Smooth muscle cell (in vitro differentiated cells): Measurements from ENCODE around the gene LSM4. TPM values are rescaled to one million over a fixed set of nuclear protein-coding genes. Genes with fewer than 3 reads are reported as not detected.
A peak's percentile ranks its signal among the peaks of the same experiment; 100 is the strongest.

Source experiments
- DNase-seq: peaks from one replicate; lab custom pipeline; 2025; ENCODE audit not compliant: unreplicated experiment; lab: John Stamatoyannopoulos, UW
- H2AFZ ChIP-seq: fragments of 200-600 bp; sonication (generic); 2 replicates; pipeline ENCODE4 v1.6.0; 2016; ENCODE audit warnings: antibody characterized with exemption, low read depth, mild to moderate bottlenecking
- H3F3A ChIP-seq: fragments of 200-600 bp; sonication (generic); 2 replicates; pipeline ENCODE4 v1.6.0; 2017; ENCODE audit warnings: antibody characterized with exemption, low read depth
- H3K27ac ChIP-seq: fragments of 200-600 bp; sonication (generic); 2 replicates; pipeline ENCODE4 v1.5.1; 2016; ENCODE audit warnings: low read depth, mild to moderate bottlenecking
- H3K27me3 ChIP-seq: fragments of 200-600 bp; sonication (generic); 2 replicates; pipeline ENCODE4 v1.6.1; 2016; ENCODE audit warnings: low read depth, mild to moderate bottlenecking
- H3K36me3 ChIP-seq: fragments of 200-600 bp; sonication (generic); 2 replicates; pipeline ENCODE4 v1.5.1; 2016; ENCODE audit warnings: low read depth
- H3K4me1 ChIP-seq: fragments of 200-600 bp; sonication (generic); 2 replicates; pipeline ENCODE4 v1.5.1; 2016; ENCODE audit warnings: low read depth
- H3K4me2 ChIP-seq: fragments of 200-600 bp; sonication (generic); 2 replicates; pipeline ENCODE4 v1.6.0; 2016; ENCODE audit warnings: mild to moderate bottlenecking
- H3K4me3 ChIP-seq: fragments of 200-600 bp; sonication (generic); 2 replicates; pipeline ENCODE4 v1.5.1; 2016; ENCODE audit warnings: mild to moderate bottlenecking
- H3K79me2 ChIP-seq: fragments of 200-600 bp; sonication (generic); 2 replicates; pipeline ENCODE4 v1.6.0; 2016; ENCODE audit warnings: low read depth, mild to moderate bottlenecking
- H3K9ac ChIP-seq: fragments of 200-600 bp; sonication (generic); 2 replicates; pipeline ENCODE4 v1.6.0; 2016; ENCODE audit warnings: low read depth
- H3K9me3 ChIP-seq: fragments of 200-600 bp; sonication (generic); replicated peaks from 2 replicates; pipeline ENCODE4 v1.5.1; 2016; ENCODE audit warnings: low read depth
- H4K20me1 ChIP-seq: fragments of 200-600 bp; sonication (generic); 2 replicates; pipeline ENCODE4 v1.6.0; 2016; ENCODE audit warnings: low read depth
- WGBS: methylation state at CpG from one replicate; pipeline ENCODE4 v1.1.7; 2016; ENCODE audit warnings: low lambda C conversion rate; 5-methylcytosine and 5-hydroxymethylcytosine counted together
- polyA plus RNA-seq: library from polyadenylated mRNA; unstranded; fragments of >200 nt; fragmentation: Nextera tagmentation; extraction: Ambion mirVana; gene quantifications from 2 replicates; pipeline ENCODE4 v1.2.1, GENCODE V29; 2016
- total RNA-seq: library from RNA; depleted of rRNA; stranded (reverse); fragments of >200 nt; gene quantifications from 2 replicates; pipeline ENCODE4 v1.2.3, GENCODE V29; 2014
- TF ChIP-seq, protein P1 (sequence below): fragments of 200-600 bp; sonication (generic); IDR thresholded peaks from 2 replicates; pipeline ENCODE4 v1.5.1; 2017; ENCODE audit warnings: borderline replicate concordance, mild to moderate bottlenecking, antibody characterized with exemption; ENCODE audit not compliant: insufficient read depth, poor library complexity, severe bottlenecking

The LSM4 gene
- total and polyA plus RNA-seq, 2 experiments from 2014 or later = 116 to 156 TPM

DNA sequence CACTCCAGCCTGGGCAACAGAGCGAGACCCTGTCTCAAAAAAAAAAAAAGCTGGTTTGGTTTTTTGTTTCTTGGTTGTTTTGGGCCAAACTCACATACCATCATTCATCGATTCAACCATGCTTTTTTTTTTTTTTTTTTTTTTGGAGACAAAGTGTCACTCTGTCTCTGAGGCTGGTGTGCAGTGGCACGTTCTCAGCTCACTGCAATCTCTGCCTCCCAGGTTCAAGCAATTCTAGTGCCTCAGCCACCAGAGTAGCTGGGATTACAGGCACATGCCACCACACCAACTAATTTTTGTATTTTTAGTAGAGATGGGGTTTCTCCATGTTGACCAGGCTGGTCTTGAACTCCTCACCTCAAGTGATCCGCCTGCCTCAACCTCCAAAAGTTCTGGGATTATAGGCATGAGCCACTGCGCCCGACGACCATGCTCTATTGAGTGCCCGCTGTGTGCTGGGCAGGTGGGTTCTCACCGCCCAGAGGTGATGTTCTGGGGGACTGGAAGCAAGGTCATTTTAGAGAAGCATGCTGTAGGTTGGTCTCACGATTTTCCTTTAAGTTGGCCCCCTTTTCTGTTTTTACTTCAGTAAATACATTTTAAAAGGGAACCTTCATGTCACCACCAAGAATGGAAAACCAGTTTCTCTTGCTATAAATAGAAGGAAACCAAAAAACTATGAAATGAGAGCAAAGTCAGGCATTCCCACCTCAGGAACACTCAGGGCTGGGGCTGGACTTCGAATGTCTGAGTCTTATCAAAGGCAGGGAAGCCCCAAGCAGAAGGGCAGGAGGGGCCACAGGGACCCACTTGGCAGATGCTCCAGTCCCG, 33.2 kb downstream of the LSM4 start:
- Histone ChIP-seq H3K27ac (peak overlapping the region; percentile 98), H3K4me2 (peak overlapping the region; percentile 87), H3K79me2 (no peaks in the 10 kb centered on the region), H3K9me3 (no peaks in the 10 kb centered on the region), H3K9ac (no peak overlapping the region), H2AFZ (no peak overlapping the region), H3K4me1 (peaks cover 22% of the 10 kb centered on the region), H4K20me1 (no peaks in the 10 kb centered on the region), H3K4me3 (no peak overlapping the region), H3K36me3 (no peaks in the 10 kb centered on the region), H3F3A (peaks cover 24% of the 10 kb centered on the region), H3K27me3 (no peaks in the 10 kb centered on the region)
- DNase-seq = no peak
- TF ChIP-seq, protein P1, sequence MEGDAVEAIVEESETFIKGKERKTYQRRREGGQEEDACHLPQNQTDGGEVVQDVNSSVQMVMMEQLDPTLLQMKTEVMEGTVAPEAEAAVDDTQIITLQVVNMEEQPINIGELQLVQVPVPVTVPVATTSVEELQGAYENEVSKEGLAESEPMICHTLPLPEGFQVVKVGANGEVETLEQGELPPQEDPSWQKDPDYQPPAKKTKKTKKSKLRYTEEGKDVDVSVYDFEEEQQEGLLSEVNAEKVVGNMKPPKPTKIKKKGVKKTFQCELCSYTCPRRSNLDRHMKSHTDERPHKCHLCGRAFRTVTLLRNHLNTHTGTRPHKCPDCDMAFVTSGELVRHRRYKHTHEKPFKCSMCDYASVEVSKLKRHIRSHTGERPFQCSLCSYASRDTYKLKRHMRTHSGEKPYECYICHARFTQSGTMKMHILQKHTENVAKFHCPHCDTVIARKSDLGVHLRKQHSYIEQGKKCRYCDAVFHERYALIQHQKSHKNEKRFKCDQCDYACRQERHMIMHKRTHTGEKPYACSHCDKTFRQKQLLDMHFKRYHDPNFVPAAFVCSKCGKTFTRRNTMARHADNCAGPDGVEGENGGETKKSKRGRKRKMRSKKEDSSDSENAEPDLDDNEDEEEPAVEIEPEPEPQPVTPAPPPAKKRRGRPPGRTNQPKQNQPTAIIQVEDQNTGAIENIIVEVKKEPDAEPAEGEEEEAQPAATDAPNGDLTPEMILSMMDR = no peak
- 78% methylated on average over 12 of the region's 12 CpGs for WGBS

DNA sequence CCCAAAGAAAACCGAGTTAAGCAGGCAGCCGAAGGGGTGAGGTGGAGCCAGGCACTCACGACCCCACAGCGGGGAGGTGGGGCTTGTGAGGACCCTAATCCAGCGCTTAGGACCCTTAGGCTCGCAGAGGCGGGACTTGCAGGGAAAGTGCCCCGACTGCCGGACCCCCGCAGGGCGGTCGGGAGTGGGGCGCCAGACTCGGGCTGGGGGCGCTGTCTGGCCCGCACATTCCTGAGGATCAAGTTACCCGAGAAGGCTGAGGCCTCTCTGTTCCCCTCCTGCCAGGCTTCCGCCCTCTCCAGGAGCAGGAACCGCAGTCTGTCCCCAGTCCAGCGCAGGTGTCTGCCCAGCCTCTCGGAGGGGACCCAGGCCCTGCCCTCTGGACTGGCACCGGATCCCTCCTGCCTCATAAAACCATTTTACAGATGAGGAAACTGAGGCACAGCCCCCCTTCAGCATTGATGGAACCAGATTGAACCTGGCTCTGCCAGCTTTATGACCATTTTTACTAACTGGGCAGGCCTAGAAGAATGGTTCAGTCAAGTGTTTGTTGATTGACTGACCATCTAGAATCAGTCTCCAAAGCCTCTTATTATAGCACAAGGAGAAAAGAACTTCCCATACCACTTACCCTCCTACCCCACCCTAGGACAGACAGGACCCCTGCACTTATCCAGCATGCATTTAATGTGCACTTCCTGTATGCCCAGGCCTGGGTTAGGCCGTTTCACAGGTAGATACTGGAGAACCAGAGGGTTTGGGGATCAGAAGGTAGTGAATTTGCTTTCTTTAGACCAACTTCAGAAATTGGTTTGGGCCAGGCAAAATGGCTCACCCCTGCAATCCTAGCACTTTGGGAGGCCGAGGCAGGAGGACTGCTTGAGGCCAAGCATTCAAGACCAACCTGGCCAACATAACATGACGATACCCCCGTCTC, 34.8 kb downstream of the LSM4 start:
- Histone ChIP-seq H3K9ac (no peak overlapping the region), H2AFZ (no peak overlapping the region), H3K4me3 (no peak overlapping the region), H3F3A (peaks cover 24% of the 10 kb centered on the region), H3K27ac (peak overlapping the region; percentile 90), H3K27me3 (no peaks in the 10 kb centered on the region), H3K4me1 (peaks cover 18% of the 10 kb centered on the region), H3K4me2 (peak overlapping the region; percentile 52), H3K9me3 (no peaks in the 10 kb centered on the region), H3K36me3 (no peaks in the 10 kb centered on the region), H4K20me1 (no peaks in the 10 kb centered on the region), H3K79me2 (no peaks in the 10 kb centered on the region)
- TF ChIP-seq, protein P1 = no peak
- no peak for DNase-seq
- 22% methylated on average over 26 of the region's 26 CpGs for WGBS

DNA sequence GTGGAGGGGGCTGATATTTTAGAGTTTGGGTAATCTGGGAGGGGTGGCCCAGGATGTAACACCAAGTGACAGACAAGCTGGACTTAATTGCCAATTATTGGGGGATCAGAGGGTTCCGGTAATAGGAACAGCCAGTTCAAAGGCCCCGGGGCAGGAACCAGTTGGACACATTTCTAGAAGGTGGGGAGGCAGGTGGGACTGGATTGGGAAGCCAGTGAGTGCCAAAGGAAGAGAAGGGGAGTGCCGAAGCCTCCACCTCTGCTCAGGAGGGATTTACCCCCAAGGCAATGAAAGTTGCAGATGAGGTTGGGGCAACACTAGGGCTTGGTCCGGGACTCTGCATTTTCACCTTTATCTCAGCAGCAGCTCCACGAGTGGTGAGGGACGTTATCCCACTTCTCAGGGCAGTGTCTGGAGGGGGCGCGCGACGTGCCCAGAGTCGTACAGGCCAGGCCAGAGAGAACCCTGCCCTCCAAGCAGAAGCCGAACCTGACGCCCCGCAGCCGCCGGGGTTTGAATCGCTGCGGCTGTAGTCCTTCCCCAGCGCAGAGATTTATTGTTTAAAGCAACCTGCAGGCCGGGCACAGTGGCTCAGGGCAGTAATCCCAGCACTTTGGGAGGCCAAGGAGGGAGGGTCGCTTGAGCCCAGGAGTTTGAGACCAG, 35.8 kb downstream of the LSM4 start:
- DNase-seq = no peak
- no peaks in the 10 kb centered on the region for H3K36me3 ChIP-seq
- no peaks in the 10 kb centered on the region for H3K27me3 ChIP-seq
- no peak overlapping the region for H3K4me3 ChIP-seq
- H3K4me1 ChIP-seq = peaks cover 22% of the 10 kb centered on the region
- TF ChIP-seq, protein P1 = no peak
- no peaks in the 10 kb centered on the region for H3K79me2 ChIP-seq
- H3K27ac ChIP-seq = peak overlapping the region; percentile 90
- 44% methylated on average over 21 of the region's 21 CpGs for WGBS
- H3F3A ChIP-seq = peaks cover 28% of the 10 kb centered on the region
- H4K20me1 ChIP-seq = no peaks in the 10 kb centered on the region
- H3K4me2 ChIP-seq = peak overlapping the region; percentile 52
- no peak overlapping the region for H2AFZ ChIP-seq
- H3K9ac ChIP-seq = no peak overlapping the region
- H3K9me3 ChIP-seq = no peaks in the 10 kb centered on the region
